Lower leg skin (tissue), 4 donors: ENCODE results near the gene CRMP1. TPM values are rescaled to one million over a fixed set of nuclear protein-coding genes. Genes with fewer than 3 reads are reported as not detected.
"Not testable (repeated sequence)": the region's sequence is repeated elsewhere in the genome, so short reads cannot be mapped to it uniquely, and the experiment has no call there.

Source experiments
- DNase-seq, 2 donors: peaks; one replicate each; pipeline ENCODE4 v3.0.0-alpha.2; 2019; ENCODE audit warnings: low spot score in 2 of 2
- H3K4me3 ChIP-seq: fragments of 200-600 bp; sonication (generic); 2 replicates; pipeline ENCODE4 v1.5.1; 2017; ENCODE audit warnings: mild to moderate bottlenecking, low read depth; ENCODE audit not compliant: poor library complexity, severe bottlenecking
- POLR2A ChIP-seq, 2 donors: fragments of 450-650 bp; IDR thresholded peaks; one replicate each; pipeline ENCODE4 v1.6.1; 2016 to 2017; ENCODE audit warnings: antibody characterized with exemption in 2 of 2, mild to moderate bottlenecking in 1 of 2, moderate library complexity in 1 of 2
- WGBS, 2 donors: methylation state at CpG; one replicate each; pipeline ENCODE4 v1.1.5; 2018; 5-methylcytosine and 5-hydroxymethylcytosine counted together
- intact Hi-C: fragments of 100-400 bp; cut with DNase I; formaldehyde crosslinking; loops from one replicate; pipeline ENCODE4 v1.15.0; 2023; ENCODE audit warnings: low total_unique reads
- total RNA-seq, 4 donors: library from RNA; depleted of rRNA; stranded (reverse); fragments of >200 nt; gene quantifications; one replicate each; pipeline ENCODE4 v1.1.0, GENCODE V29; 2016
- TF ChIP-seq, protein P1 (sequence below), 3 donors: fragments of 450-650 bp; IDR thresholded peaks; one replicate each; pipeline ENCODE4 v1.5.1; 2016; ENCODE audit warnings: antibody characterized with exemption in 3 of 3, mild to moderate bottlenecking in 3 of 3, moderate library complexity in 2 of 3

Gene CRMP1
- total RNA-seq, 4 donors from 2014 or later, result 0.17 to 1.2 (median 0.17) TPM; not detected in 1

DNA sequence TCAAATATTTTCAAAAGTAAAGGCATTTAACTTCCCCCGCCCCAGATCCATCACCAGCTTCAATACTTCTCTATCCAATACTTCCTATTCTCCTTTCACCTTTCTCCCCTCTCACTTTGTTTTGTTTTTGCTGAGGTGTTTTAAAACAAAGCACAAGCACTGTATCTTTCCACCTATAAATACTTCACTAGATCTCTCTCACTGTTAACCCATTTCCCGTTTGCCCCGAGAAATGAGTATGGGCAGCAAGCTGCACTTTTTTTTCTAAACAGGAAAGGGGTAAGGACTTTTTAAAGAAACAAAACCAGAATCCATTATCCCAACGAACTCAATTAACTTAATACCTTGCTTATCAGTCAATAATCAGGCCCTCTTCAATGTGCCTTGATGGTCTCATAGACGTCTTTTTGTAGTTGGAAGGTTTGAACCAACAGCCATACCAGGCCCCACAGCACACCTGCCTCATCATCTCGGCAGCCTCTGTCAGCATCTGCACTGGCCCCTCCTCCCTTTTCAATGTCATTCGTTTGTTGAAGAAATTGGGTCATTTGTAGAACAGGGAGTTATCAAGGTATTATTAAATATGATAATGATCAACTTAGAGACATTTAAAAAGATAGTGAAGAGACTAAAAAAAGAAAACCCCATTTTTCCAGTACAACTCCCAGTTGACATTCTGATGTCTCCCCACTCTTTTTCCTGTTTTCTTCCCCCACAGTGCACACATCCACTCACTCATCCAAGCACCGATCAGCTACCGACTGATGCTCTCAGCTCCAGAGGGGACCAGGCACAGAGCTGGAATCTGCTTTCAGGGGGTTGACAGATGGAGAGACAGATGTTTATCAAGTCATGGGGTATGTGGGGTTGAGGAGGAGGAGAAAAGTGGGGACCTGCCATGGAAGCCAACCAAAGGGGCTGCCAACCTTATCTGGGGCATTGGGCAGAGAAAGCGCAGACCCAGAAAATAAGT is 25.8 kb downstream of the CRMP1 start:
- no peak for DNase-seq
- WGBS, 2 donors, result 74% methylated on average over 10 of the region's 10 CpGs
- no peak overlapping the region for H3K4me3 ChIP-seq
- intact Hi-C loops, result no loop called here
- TF ChIP-seq, protein P1, sequence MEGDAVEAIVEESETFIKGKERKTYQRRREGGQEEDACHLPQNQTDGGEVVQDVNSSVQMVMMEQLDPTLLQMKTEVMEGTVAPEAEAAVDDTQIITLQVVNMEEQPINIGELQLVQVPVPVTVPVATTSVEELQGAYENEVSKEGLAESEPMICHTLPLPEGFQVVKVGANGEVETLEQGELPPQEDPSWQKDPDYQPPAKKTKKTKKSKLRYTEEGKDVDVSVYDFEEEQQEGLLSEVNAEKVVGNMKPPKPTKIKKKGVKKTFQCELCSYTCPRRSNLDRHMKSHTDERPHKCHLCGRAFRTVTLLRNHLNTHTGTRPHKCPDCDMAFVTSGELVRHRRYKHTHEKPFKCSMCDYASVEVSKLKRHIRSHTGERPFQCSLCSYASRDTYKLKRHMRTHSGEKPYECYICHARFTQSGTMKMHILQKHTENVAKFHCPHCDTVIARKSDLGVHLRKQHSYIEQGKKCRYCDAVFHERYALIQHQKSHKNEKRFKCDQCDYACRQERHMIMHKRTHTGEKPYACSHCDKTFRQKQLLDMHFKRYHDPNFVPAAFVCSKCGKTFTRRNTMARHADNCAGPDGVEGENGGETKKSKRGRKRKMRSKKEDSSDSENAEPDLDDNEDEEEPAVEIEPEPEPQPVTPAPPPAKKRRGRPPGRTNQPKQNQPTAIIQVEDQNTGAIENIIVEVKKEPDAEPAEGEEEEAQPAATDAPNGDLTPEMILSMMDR (IDR thresholded peaks at IDR 0.05), result no peak
- TF ChIP-seq POLR2A (IDR thresholded peaks at IDR 0.05), result no peak

DNA sequence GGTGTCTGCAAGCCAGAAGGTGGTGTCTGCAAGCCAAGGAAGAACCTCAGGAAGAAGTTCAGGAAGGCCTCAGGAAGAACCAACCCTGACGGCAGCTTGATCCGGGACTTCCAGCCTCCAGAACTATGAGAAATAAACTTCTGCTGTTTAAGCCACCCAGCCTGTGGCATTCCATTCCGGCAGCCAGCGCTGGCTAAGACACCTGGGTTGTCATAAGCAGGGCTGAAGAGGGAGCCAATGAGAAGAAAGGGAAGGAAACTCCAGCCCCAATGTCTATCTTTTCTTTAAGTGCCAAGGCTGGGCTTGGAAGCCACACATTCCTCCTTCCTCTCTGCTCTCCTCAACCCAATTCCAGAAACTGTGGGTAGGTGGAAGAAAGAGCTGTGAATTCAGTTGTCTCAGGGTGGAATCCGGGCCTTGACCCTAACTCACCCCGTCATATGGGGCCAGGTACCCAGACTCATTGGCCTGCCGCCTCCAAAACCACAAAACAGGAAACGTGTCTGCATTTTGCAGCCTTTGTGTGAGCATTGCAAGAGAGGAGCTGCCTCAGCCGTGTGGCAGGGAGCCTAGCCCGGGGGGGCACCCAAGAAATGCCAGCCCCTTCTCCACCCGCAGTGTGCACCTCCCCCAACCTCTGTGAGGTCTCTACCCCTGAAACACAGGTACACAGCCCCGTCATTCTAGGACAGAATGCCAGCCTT is 26.8 kb downstream of the CRMP1 start:
- H3K4me3 ChIP-seq, result no peak overlapping the region
- intact Hi-C loops, result no loop called here
- no peak for DNase-seq
- no peak for TF ChIP-seq POLR2A (IDR thresholded peaks at IDR 0.05)
- TF ChIP-seq, protein P1 (IDR thresholded peaks at IDR 0.05), result no peak
- WGBS, 2 donors, result 67 to 74% methylated on average over 12 of the region's 12 CpGs

DNA sequence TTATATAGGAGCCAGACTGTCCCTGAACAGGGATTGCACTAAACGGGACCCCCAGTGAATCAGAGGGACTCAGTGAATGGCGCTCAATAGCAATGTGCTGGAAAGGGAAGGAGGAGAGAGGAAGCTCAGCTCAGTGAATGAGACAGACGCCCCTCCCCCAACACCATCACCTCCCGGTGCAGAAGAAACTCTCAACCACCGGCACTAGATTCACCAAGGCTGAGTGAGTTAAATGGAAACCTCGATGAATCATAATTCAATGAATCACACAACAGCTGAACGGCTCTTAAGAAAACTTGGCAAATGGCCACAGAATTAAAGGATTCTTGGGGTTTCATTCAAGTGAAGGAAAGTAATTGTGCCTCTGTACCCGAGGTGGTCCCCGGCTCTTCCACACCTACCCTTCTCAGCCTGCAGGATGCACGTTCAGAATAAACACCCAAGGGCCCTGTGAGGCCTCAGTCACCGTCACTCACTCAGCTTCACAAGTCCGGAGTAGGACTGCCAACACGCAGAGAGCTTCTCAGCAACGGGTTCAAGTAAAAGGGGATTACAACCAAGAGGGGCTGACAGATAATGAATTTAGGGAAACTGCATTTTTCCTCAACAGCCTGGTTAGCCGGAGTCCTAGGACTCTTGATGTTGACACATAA is 29.3 kb downstream of the CRMP1 start:
- no peak for DNase-seq
- no peak overlapping the region for H3K4me3 ChIP-seq
- no peak for TF ChIP-seq POLR2A (IDR thresholded peaks at IDR 0.05)
- TF ChIP-seq, protein P1 (IDR thresholded peaks at IDR 0.05), result no peak
- WGBS, 2 donors, result 49 to 57% methylated on average over 15 of the region's 15 CpGs
- intact Hi-C loops, result no loop called here

DNA sequence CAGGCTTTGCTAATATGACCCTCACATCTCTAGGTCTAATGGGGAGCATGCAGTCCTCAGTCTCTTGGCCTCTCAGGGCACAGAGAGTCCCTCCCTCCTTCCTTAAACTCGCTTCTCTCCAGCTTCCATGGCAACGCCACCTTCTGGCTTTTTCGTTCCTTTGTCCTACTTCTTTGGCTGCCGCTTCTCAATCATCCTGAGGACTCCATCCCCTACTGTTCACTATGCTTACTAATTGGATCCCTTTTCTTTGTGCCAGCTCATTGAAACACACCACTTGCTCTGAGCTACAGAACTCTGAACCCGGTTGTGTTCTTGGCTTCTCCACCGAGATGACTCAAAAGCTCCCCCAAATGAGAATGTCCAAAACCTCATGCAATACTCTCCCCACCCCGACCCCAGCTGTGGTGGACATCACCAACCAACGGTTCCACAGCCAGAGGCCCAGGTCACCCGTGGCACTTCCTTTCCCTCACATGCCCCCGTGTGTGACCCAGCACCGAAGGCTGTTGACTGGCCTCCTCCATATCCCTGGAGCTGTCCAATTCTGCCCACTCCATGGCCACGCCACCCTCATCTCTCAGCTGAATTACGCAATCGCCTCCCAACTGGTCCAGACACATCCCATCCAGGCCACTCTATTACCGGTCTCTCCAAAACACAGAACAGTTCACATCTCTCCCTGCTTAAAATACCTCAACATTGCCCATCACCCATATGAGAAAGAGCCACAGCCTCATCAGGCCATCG is 34.7 kb downstream of the CRMP1 start:
- no peak overlapping the region for H3K4me3 ChIP-seq
- no peak for DNase-seq
- no peak for TF ChIP-seq POLR2A (IDR thresholded peaks at IDR 0.05)
- TF ChIP-seq, protein P1 (IDR thresholded peaks at IDR 0.05), result no peak
- intact Hi-C loops, result no loop called here
- 86 to 90% methylated on average over 16 of the region's 16 CpGs for WGBS, 2 donors

DNA sequence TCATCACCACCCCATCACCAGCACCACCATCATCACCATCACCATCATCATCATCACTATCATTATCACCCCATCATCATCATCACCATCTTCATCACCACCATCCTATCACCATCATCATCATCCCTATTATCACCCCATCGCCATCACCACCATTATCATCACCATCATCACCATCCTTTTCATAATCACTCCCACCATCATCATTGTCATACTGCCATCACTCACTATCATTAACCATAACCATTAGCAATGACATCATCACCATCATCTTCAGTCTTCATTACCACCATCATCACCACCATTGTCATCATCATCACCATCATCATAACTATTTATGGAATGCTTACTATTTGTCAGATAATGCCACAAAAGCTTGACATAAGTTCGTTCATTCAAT is 35.7 kb downstream of the CRMP1 start:
- H3K4me3 ChIP-seq, result no peak overlapping the region
- DNase-seq, result no peak
- intact Hi-C loops, result no loop called here
- TF ChIP-seq, protein P1 (IDR thresholded peaks at IDR 0.05), result no peak
- TF ChIP-seq POLR2A (IDR thresholded peaks at IDR 0.05), result no peak
- WGBS, 2 donors, result 83 to 90% methylated on average over 2 of the region's 2 CpGs

DNA sequence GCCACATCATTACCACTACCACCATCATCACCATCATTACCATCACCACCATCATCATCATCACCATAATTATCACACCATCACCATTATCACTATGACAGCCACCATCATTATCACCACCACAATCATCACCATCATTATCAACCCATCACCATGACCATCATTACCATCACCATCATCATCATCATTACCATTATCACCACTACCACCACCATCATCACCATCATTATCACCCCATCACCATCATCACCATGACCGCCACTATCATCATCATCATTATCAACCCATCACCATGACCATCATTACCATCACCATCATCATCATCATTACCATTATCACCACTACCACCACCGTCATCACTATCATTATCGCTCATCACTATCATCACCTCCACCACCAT is 36.5 kb downstream of the CRMP1 start:
- DNase-seq, H3K4me3 ChIP-seq, intact Hi-C loops: not testable (repeated sequence)
- 90 to 91% methylated on average over 3 of the region's 3 CpGs for WGBS, 2 donors
